Measurements from ENCODE around the gene SLC4A2. TPM values are rescaled to one million over a fixed set of nuclear protein-coding genes. Genes with fewer than 3 reads are reported as not detected.
"Not testable (repeated sequence)": the region's sequence is repeated elsewhere in the genome, so short reads cannot be mapped to it uniquely, and the experiment has no call there.

SLC4A2 gene, protein sequence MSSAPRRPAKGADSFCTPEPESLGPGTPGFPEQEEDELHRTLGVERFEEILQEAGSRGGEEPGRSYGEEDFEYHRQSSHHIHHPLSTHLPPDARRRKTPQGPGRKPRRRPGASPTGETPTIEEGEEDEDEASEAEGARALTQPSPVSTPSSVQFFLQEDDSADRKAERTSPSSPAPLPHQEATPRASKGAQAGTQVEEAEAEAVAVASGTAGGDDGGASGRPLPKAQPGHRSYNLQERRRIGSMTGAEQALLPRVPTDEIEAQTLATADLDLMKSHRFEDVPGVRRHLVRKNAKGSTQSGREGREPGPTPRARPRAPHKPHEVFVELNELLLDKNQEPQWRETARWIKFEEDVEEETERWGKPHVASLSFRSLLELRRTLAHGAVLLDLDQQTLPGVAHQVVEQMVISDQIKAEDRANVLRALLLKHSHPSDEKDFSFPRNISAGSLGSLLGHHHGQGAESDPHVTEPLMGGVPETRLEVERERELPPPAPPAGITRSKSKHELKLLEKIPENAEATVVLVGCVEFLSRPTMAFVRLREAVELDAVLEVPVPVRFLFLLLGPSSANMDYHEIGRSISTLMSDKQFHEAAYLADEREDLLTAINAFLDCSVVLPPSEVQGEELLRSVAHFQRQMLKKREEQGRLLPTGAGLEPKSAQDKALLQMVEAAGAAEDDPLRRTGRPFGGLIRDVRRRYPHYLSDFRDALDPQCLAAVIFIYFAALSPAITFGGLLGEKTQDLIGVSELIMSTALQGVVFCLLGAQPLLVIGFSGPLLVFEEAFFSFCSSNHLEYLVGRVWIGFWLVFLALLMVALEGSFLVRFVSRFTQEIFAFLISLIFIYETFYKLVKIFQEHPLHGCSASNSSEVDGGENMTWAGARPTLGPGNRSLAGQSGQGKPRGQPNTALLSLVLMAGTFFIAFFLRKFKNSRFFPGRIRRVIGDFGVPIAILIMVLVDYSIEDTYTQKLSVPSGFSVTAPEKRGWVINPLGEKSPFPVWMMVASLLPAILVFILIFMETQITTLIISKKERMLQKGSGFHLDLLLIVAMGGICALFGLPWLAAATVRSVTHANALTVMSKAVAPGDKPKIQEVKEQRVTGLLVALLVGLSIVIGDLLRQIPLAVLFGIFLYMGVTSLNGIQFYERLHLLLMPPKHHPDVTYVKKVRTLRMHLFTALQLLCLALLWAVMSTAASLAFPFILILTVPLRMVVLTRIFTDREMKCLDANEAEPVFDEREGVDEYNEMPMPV
- total RNA-seq: 100 to 1,000 TPM; 114 to 135 TPM

DNA sequence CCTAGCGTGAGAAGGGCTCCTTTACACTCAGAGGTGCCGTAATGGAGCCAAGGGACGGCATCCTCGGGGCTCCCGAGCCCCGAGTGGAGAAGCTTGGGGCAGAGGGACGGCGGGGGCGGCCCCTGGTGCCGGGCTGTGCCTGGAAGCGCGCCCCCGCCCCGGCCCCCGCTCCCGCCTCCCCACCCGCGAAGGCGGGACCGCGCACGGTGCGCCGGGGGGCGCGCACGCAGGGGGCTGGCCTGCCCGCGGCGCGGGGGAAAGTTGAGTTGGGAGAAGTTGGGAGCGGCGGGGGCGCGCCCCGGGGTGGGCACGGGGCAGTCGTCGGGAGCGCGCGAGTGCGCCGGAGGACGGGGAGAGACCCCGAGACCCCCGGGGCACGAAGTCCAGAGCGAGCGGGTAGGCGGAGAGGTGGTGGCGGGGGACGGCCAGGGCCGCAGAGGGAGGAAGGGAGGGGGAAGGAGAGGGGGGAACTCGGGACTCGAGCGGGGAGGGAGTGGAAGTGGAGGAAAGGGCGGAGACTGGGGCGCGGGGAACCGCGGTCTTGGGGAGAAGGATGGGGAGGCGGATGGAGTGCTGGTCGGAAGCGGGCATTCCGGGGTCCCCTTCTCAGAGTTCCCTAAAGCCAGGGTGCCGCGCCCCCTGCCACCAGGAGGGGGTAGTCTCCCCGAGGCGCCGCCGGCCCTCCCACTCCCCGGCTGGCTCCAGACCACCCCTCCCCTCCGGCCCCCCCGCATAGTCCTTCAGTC lies at the start of gene SLC4A2:
Gene SLC4A2, plus strand, starts transcription at position 223 of the 746 bp plus-strand sequence. CDS start 2,399 bp downstream, outside the sequence.
- ATAC-seq (replicated peaks): peak; percentile 17
- Mint-ChIP-seq H3K27ac (peak within 1 kb of the TSS; percentile 95), H3K4me3 (peak within 1 kb of the TSS; percentile 95), H3K4me1 (peaks cover 24% of the 10 kb centered on the region), H3K36me3 (ENCODE audit: low read depth) (peaks cover 24% of the 10 kb centered on the region), H3K9me3 (no peaks in the 10 kb centered on the region), H3K27me3 (no peaks in the 10 kb centered on the region)

DNA sequence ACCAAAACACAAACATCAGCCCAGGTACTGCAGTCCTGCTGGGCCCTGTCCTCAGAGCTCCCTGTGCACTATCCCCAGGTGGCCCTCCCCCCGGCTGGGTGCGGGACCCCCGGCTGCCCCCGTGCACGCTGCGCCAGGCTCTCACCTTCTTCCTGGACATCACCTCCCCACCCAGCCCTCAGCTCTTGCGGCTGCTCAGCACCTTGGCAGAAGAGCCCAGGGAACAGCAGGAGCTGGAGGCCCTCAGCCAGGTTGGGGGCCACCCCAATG lies 49.4 kb upstream of the SLC4A2 start:
- H3K4me1 Mint-ChIP-seq: peaks cover 44% of the 10 kb centered on the region
- H3K4me3 Mint-ChIP-seq: peak overlapping the region; percentile 87
- peak overlapping the region; percentile 78 for H3K27ac Mint-ChIP-seq
- peaks cover 13% of the 10 kb centered on the region for H3K36me3 Mint-ChIP-seq (ENCODE audit: low read depth)
- H3K27me3 Mint-ChIP-seq: no peaks in the 10 kb centered on the region
- no peak for ATAC-seq (replicated peaks)
- H3K9me3 Mint-ChIP-seq: peaks cover 3% of the 10 kb centered on the region

DNA sequence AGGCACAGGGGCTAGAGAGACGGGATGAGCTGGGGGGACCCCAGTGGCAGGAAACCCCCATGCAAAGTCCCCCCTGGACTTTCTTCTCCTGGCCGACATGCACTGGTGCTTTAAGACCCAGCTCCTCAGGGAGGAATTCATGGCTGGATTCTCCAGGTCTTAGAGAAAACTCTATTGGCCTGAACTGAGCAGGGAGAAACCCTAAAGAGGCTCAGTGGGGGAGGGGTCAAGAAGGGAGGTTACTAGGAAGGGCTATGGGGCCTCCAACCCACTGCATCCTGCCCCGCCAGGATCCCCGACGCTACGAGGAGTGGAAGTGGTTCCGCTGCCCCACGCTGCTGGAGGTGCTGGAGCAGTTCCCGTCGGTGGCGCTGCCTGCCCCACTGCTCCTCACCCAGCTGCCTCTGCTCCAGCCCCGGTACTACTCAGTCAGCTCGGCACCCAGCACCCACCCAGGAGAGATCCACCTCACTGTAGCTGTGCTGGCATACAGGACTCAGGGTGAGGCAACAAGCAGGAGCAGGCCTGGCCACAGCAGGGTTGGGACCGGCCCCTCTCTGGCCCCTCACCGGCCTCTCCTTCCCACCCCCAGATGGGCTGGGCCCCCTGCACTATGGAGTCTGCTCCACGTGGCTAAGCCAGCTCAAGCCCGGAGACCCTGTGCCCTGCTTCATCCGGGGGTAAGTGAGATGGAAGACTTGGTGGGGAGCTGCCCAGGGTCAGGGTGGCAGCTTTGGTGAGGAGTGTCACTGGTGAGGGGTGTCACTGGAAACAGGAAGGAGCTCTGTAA lies 48.9 kb upstream of the SLC4A2 start:
- Mint-ChIP-seq H3K36me3 (ENCODE audit: low read depth) (peaks cover 17% of the 10 kb centered on the region), H3K27me3 (no peaks in the 10 kb centered on the region), H3K27ac (peak overlapping the region; percentile 78), H3K4me3 (peak overlapping the region; percentile 87), H3K9me3 (peaks cover 3% of the 10 kb centered on the region), H3K4me1 (peaks cover 50% of the 10 kb centered on the region)
- ATAC-seq (replicated peaks): peak; percentile 20

DNA sequence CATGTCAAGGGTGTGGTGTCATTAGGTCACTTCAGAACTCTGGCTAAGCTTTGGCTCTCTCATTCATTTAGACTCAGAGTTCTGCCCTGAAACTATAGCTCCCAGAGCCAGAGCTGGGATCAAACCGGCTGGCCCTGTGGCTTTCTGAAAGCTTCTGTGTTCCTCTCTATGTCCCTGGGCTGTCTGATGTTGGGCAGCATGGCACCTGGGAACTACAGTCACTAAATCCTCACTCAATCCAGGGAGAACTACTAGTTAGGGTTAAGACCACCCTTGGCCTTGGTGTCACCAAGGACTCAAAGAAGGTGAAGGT lies 48.3 kb upstream of the SLC4A2 start:
- Mint-ChIP-seq H3K36me3 (ENCODE audit: low read depth) (peaks cover 17% of the 10 kb centered on the region), H3K9me3 (peaks cover 3% of the 10 kb centered on the region), H3K4me3 (peak overlapping the region; percentile 87), H3K27ac (peak overlapping the region; percentile 78), H3K4me1 (peaks cover 52% of the 10 kb centered on the region), H3K27me3 (no peaks in the 10 kb centered on the region)
- no peak for ATAC-seq (replicated peaks)

DNA sequence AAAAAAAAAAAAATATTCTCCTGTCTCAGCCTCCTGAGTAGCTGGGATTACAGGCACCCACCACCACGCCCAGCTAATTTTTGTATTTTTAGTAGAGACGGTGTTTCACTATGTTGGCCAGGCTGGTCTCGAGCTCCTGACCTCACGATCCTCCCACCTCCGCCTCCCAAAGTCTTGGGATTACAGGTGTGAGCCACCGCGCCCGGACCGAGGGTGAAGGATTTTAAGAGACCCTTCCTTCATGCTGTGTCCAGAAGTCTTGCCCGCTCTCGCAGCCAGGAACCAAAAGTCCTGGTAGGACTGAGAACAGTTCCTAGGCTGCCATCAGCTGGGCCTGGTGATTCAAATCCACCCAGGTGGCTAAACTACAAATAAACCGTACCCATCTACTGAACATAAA lies 47.8 kb upstream of the SLC4A2 start:
- Mint-ChIP-seq H3K27ac (peak overlapping the region; percentile 85), H3K4me1 (peaks cover 57% of the 10 kb centered on the region), H3K36me3 (ENCODE audit: low read depth) (peaks cover 17% of the 10 kb centered on the region), H3K4me3 (peak overlapping the region; percentile 70)
- not testable (repeated sequence) for H3K9me3 Mint-ChIP-seq; H3K27me3 Mint-ChIP-seq; ATAC-seq (replicated peaks)

DNA sequence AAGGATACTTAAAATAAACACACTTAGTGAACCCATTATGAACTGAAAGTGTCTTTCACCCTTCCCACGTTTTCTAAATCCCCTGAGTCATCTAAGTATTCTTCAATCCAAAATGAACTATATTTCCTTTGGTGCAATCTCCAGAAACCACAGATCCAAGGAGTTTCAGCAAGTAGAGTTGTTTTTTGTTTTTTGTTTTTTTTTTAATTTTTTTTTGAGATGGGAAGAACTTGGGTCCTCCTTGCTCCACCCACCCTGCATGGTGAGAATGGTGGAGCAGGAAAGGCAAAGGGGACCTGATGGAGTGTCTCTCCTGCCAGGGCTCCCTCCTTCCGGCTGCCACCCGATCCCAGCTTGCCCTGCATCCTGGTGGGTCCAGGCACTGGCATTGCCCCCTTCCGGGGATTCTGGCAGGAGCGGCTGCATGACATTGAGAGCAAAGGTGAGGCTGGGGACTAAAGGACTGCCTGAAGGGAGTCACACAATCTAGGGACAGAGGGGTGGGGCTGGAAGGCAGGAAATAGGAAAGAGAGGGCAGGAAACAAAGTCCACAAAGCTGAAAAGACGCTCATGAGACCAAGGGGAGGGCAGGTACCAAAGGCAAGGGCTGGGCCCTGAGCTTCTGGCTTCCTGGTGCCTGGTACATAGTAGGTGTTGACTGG lies 47.2 kb upstream of the SLC4A2 start:
- Mint-ChIP-seq H3K9me3 (peaks cover 3% of the 10 kb centered on the region), H3K36me3 (ENCODE audit: low read depth) (peaks cover 17% of the 10 kb centered on the region), H3K27me3 (no peaks in the 10 kb centered on the region), H3K4me3 (peak overlapping the region; percentile 70), H3K27ac (peak overlapping the region; percentile 85), H3K4me1 (peaks cover 57% of the 10 kb centered on the region)
- ATAC-seq (replicated peaks): no peak

DNA sequence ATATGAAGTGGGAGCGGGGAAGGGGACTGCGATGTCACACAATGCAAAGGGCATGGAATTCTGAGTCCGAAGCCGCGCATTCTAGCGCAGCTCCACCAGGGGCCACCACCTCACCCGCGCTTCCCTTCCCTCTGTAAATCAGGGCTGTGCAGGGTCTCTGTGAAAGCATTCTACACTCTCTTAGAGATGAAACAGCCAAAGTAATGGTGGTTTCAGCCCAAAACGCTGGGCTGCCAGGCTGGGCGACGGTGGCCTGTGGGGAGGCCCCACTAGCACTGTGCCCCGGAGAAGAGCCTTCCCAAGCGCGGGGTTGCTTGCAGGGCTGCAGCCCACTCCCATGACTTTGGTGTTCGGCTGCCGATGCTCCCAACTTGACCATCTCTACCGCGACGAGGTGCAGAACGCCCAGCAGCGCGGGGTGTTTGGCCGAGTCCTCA lies 46.5 kb upstream of the SLC4A2 start:
- peaks cover 3% of the 10 kb centered on the region for H3K9me3 Mint-ChIP-seq

DNA sequence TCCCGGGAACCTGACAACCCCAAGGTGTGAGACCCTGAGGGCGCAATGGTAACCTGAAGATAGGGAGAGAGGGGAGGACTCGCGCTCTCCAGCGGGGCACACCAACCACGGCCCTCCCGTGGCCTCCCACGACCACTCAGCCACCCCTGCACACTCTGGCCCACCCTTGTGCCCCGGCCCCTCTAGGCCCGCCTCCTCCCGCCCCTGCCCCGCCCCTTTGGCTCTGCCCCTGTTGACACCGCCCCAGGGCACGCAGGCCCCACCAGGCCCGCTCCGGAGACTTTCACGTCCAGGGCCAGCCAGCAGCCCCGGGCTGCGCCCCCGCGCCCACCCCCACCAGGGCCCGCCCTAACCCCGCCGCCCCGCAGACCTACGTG lies 46.0 kb upstream of the SLC4A2 start:
- H3K36me3 Mint-ChIP-seq (ENCODE audit: low read depth): peaks cover 25% of the 10 kb centered on the region
- H3K27me3 Mint-ChIP-seq: no peaks in the 10 kb centered on the region
- peaks cover 55% of the 10 kb centered on the region for H3K4me1 Mint-ChIP-seq
- peaks cover 3% of the 10 kb centered on the region for H3K9me3 Mint-ChIP-seq
- H3K4me3 Mint-ChIP-seq: peak overlapping the region; percentile 89
- ATAC-seq (replicated peaks): no peak
- H3K27ac Mint-ChIP-seq: peak overlapping the region; percentile 96

More for the DNA sequence above, 46.5 kb upstream of the SLC4A2 start:
- Mint-ChIP-seq H3K4me1 (peaks cover 55% of the 10 kb centered on the region), H3K4me3 (peak overlapping the region; percentile 70), H3K36me3 (ENCODE audit: low read depth) (peaks cover 22% of the 10 kb centered on the region), H3K27me3 (no peaks in the 10 kb centered on the region), H3K27ac (peak overlapping the region; percentile 85)
- ATAC-seq (replicated peaks): no peak

DNA sequence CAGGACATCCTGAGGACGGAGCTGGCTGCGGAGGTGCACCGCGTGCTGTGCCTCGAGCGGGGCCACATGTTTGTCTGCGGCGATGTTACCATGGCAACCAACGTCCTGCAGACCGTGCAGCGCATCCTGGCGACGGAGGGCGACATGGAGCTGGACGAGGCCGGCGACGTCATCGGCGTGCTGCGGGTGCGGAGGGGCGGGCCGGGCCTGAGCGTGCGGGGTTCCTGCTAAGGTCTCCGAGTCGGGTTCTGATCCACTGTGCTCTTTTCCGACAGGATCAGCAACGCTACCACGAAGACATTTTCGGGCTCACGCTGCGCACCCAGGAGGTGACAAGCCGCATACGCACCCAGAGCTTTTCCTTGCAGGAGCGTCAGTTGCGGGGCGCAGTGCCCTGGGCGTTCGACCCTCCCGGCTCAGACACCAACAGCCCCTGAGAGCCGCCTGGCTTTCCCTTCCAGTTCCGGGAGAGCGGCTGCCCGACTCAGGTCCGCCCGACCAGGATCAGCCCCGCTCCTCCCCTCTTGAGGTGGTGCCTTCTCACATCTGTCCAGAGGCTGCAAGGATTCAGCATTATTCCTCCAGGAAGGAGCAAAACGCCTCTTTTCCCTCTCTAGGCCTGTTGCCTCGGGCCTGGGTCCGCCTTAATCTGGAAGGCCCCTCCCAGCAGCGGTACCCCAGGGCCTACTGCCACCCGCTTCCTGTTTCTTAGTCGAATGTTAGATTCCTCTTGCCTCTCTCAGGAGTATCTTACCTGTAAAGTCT lies 45.5 kb upstream of the SLC4A2 start:
- Mint-ChIP-seq H3K27me3 (no peaks in the 10 kb centered on the region), H3K27ac (peak overlapping the region; percentile 96), H3K4me3 (peak overlapping the region; percentile 89), H3K9me3 (peaks cover 3% of the 10 kb centered on the region), H3K36me3 (ENCODE audit: low read depth) (peaks cover 28% of the 10 kb centered on the region), H3K4me1 (peaks cover 55% of the 10 kb centered on the region)
- ATAC-seq (replicated peaks): peak; percentile 42

DNA sequence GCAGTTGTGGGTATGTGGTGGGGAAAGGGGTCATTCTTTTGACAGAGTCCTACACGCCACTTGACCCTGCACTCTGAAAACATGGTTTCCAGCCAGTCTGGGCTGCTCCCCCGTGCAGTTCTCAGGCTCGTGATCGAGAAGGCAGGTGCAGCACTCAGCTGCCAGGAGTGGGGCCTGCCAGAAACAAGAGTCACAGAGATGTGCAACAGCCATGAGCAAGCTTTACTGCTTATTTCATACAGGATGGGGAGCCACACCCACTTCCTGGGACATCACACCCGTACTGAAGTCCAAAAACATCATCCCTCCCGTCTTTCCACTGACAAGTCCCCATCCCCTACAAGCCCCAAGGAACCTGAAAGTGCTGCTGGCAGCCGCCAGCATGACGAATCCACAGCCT lies 44.4 kb upstream of the SLC4A2 start:
- Mint-ChIP-seq H3K27me3 (peaks cover 4% of the 10 kb centered on the region), H3K4me3 (peak overlapping the region; percentile 89), H3K27ac (peak overlapping the region; percentile 96), H3K4me1 (peaks cover 60% of the 10 kb centered on the region), H3K9me3 (peaks cover 3% of the 10 kb centered on the region), H3K36me3 (ENCODE audit: low read depth) (peaks cover 33% of the 10 kb centered on the region)
- ATAC-seq (replicated peaks): peak; percentile 30

DNA sequence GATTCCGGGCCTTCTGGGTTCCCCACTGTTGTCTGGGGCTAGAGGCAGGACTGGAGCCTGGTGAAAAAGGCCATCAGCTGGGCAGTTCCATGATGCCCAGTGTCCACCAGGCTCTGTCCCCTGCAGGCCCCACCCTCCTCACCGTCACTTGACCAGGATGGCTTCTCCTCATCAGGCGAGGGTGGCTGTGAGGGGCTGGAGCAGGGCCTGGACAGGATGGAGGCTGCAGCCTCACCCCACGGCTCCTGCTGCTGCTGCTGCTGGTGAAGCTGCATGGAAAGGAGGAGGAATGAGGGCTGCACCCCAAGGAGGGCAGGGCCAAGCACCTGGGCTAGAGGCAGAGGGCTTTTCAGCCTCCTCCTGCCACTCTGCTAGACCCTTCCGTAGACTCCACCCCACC lies 43.4 kb upstream of the SLC4A2 start:
- ATAC-seq (replicated peaks): no peak
- H3K9me3 Mint-ChIP-seq: peaks cover 3% of the 10 kb centered on the region
- peak overlapping the region; percentile 96 for H3K27ac Mint-ChIP-seq
- H3K4me3 Mint-ChIP-seq: peak overlapping the region; percentile 89
- peaks cover 33% of the 10 kb centered on the region for H3K36me3 Mint-ChIP-seq (ENCODE audit: low read depth)
- peaks cover 53% of the 10 kb centered on the region for H3K4me1 Mint-ChIP-seq
- peaks cover 4% of the 10 kb centered on the region for H3K27me3 Mint-ChIP-seq

DNA sequence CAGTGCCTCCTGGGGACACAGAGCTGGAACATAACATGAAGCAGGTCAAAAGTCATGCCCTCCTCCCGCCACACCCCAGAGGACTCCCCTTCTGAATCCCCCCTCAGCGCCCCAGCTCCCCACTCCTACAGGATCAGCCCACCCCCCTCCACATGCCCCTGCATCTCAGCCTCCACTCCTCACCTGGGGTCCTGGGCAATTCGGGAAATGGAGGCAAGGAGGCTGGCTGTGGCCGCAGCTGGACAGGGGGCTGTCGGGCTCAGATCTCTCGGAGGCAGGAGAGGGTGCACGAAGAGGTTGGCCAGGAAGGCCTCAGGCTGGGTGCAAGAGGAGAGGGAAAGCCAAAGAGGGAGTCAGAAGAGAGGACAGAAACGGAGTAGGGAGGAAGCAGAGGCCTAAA lies 42.9 kb upstream of the SLC4A2 start:
- Mint-ChIP-seq H3K4me1 (peaks cover 50% of the 10 kb centered on the region), H3K9me3 (peaks cover 3% of the 10 kb centered on the region), H3K36me3 (ENCODE audit: low read depth) (peaks cover 33% of the 10 kb centered on the region), H3K27me3 (peaks cover 4% of the 10 kb centered on the region), H3K4me3 (peak overlapping the region; percentile 86), H3K27ac (peak overlapping the region; percentile 28)
- ATAC-seq (replicated peaks): no peak
